Panc1 (cell line): Measurements from ENCODE around the gene MFSD6L. TPM values are rescaled to one million over a fixed set of nuclear protein-coding genes. Genes with fewer than 3 reads are reported as not detected.

ENCODE experiments used
- ATAC-seq: fragments of 200-7000 bp; cut with Tn5 transposase; 2 replicates; pipeline ENCODE4 v1.9.1; 2020; ENCODE audit warnings: mild to moderate bottlenecking, moderate library complexity
- BruUV-seq: library from RNA; stranded (reverse); fragments of 400-500 nt; replicated peaks from 2 replicates; lab custom pipeline; 2021; lab: Mats Ljungman, UMichigan
- CTCF ChIA-PET: fragments of 300-600 bp; sonication (Branson Sonifier 250); formaldehyde crosslinking; loops from one replicate; lab custom pipeline; 2022; ENCODE audit warnings: antibody characterized with exemption; lab: Charles Lee
- POLR2A ChIA-PET: fragments of 300-600 bp; sonication (Branson Sonifier 250); formaldehyde crosslinking; loops from one replicate; lab custom pipeline; 2022; ENCODE audit warnings: antibody characterized with exemption; lab: Charles Lee
- DNase-seq: peaks from one replicate; pipeline ENCODE4 v3.0.0-alpha.2; 2010; ENCODE audit warnings: low read depth, low spot score
- H3K27ac ChIP-seq: 2 replicates; pipeline ENCODE4 v1.5.1; 2011; ENCODE audit warnings: mild to moderate bottlenecking, low read length, inconsistent platforms
- H3K27me3 ChIP-seq: fragments of 200-500 bp; sonication (Bioruptor generic); 2 replicates; pipeline ENCODE4 v1.6.0; 2014; ENCODE audit warnings: low read length, inconsistent platforms; ENCODE audit not compliant: control insufficient read depth, insufficient read depth
- H3K36me3 ChIP-seq: fragments of 200-500 bp; sonication (Bioruptor generic); 2 replicates; pipeline ENCODE4 v1.5.1; 2014; ENCODE audit warnings: inconsistent platforms, mild to moderate bottlenecking, low read length, moderate library complexity; ENCODE audit not compliant: control insufficient read depth, insufficient read depth
- H3K4me1 ChIP-seq: 2 replicates; pipeline ENCODE4 v1.5.1; 2011; ENCODE audit warnings: inconsistent platforms, mild to moderate bottlenecking, low read length, moderate library complexity; ENCODE audit not compliant: control insufficient read depth, insufficient read depth
- H3K4me3 ChIP-seq, 2 experiments: 2 replicates each; pipeline ENCODE4 v1.5.1; 2011 to 2012; ENCODE audit warnings: low read depth in 2 of 2, low read length in 2 of 2, mild to moderate bottlenecking in 2 of 2, inconsistent platforms in 1 of 2, moderate library complexity in 1 of 2
- H3K9me3 ChIP-seq: fragments of 200-500 bp; sonication (Bioruptor generic); 2 replicates; pipeline ENCODE4 v1.5.1; 2014; ENCODE audit warnings: low read depth, mild to moderate bottlenecking, inconsistent platforms, low read length, moderate library complexity; ENCODE audit not compliant: control insufficient read depth, insufficient read depth
- CTCF ChIP-seq: fragments of 450-650 bp; IDR thresholded peaks from 2 replicates; pipeline ENCODE4 v1.5.1; 2017; ENCODE audit warnings: mild to moderate bottlenecking
- POLR2AphosphoS5 ChIP-seq: IDR thresholded peaks from 2 replicates; pipeline ENCODE4 v1.6.1; 2012; ENCODE audit warnings: mild to moderate bottlenecking, low read depth, low read length, moderate library complexity
- REST ChIP-seq, 2 experiments: IDR thresholded peaks; 2 replicates each; pipeline ENCODE4 v1.6.1; 2011 to 2012; ENCODE audit warnings: low read depth in 2 of 2, control low read depth in 1 of 2, low read length in 1 of 2, mild to moderate bottlenecking in 1 of 2, moderate library complexity in 1 of 2; ENCODE audit not compliant: insufficient read depth in 1 of 2
- SIN3A ChIP-seq: IDR thresholded peaks from 2 replicates; pipeline ENCODE4 v1.6.1; 2012; ENCODE audit warnings: low read depth, mild to moderate bottlenecking, low read length, moderate library complexity, borderline replicate concordance; ENCODE audit not compliant: insufficient read depth
- TCF7L2 ChIP-seq: IDR thresholded peaks from 2 replicates; pipeline ENCODE4 v1.6.1; 2011; ENCODE audit warnings: mild to moderate bottlenecking, low read depth, low read length, inconsistent platforms
- in situ Hi-C: cut with HindIII; loops from 2 replicates; pipeline ENCODE4 v1.10.0; 2016; ENCODE audit warnings: low sequenced_read_pairs, low pct_unique_long_range_greater_than_20kb
- intact Hi-C: fragments of 100-400 bp; cut with micrococcal nuclease; formaldehyde crosslinking; loops from one replicate; pipeline ENCODE4 v1.10.0; 2022; ENCODE audit not compliant: unreplicated experiment
- total RNA-seq: library from RNA; stranded (reverse); gene quantifications from one replicate; pipeline ENCODE4 v1.2.1, GENCODE V29; 2021; ENCODE audit not compliant: unreplicated experiment

Gene MFSD6L
- total RNA-seq, 1 experiment from 2014 or later: not detected

- ATAC-seq: no peak
- no peak for DNase-seq
- in situ Hi-C loops (no loop called here), intact Hi-C loops (no loop called here)
- no TSS peak for BruUV-seq
- Histone ChIP-seq H3K9me3 (peaks cover 5% of the 10 kb centered on the region; the same call in 1 of the 2 replicates), H3K27ac (no peak overlapping the region), H3K27me3 (peaks cover 3% of the 10 kb centered on the region), H3K4me1 (no peaks in the 10 kb centered on the region), H3K4me3 (no peak overlapping the region), H3K36me3 (no peaks in the 10 kb centered on the region)
- ChIA-PET POLR2A (no interaction called here), CTCF (no interaction called here)
- no peak for TF ChIP-seq POLR2AphosphoS5
- no peak for TF ChIP-seq REST (IDR thresholded peaks at IDR 0.05; ENCODE audit: insufficient read depth in 1 of 2, low read depth in 2 of 2, low read length in 1 of 2)
- no peak for TF ChIP-seq TCF7L2
- no peak for TF ChIP-seq SIN3A
- TF ChIP-seq CTCF: no peak
These were observed 29.3 kb upstream of the MFSD6L start for GRCh38 chr17:8828517-8828875.

GRCh38 chr17:8826808-8827435 is 27.8 kb upstream of the MFSD6L start:
- no TSS peak for BruUV-seq
- Histone ChIP-seq H3K9me3 (peaks cover 5% of the 10 kb centered on the region; the same call in 1 of the 2 replicates), H3K27ac (no peak overlapping the region), H3K27me3 (peaks cover under 1% of the 10 kb centered on the region), H3K4me3 (no peak overlapping the region), H3K36me3 (no peaks in the 10 kb centered on the region), H3K4me1 (no peaks in the 10 kb centered on the region)
- no peak for DNase-seq
- ATAC-seq: no peak
- intact Hi-C loops: no loop called here
- ChIA-PET CTCF (interaction anchor here (0.6 to 0.8 kb wide), 2 partner anchors 19 to 493 kb away, joined by 3 to 6 read pairs; no protein-coding TSS in a partner anchor), POLR2A (no interaction called here)
- in situ Hi-C loops: no loop called here
- TF ChIP-seq REST (IDR thresholded peaks at IDR 0.05; ENCODE audit: insufficient read depth in 1 of 2, low read depth in 2 of 2, low read length in 1 of 2) (no peak), SIN3A (no peak), POLR2AphosphoS5 (no peak), CTCF (no peak), TCF7L2 (no peak)
